Panc1 (cell line): ENCODE data around the gene CD37. TPM values are rescaled to one million over a fixed set of nuclear protein-coding genes. Genes with fewer than 3 reads are reported as not detected.

Experiments used
- ATAC-seq: fragments of 200-7000 bp; cut with Tn5 transposase; 2 replicates; pipeline ENCODE4 v1.9.1; 2020; ENCODE audit warnings: mild to moderate bottlenecking, moderate library complexity
- BruUV-seq: library from RNA; stranded (reverse); fragments of 400-500 nt; replicated peaks from 2 replicates; lab custom pipeline; 2021; lab: Mats Ljungman, UMichigan
- CTCF ChIA-PET: fragments of 300-600 bp; sonication (Branson Sonifier 250); formaldehyde crosslinking; loops from one replicate; lab custom pipeline; 2022; ENCODE audit warnings: antibody characterized with exemption; lab: Charles Lee
- POLR2A ChIA-PET: fragments of 300-600 bp; sonication (Branson Sonifier 250); formaldehyde crosslinking; loops from one replicate; lab custom pipeline; 2022; ENCODE audit warnings: antibody characterized with exemption; lab: Charles Lee
- DNase-seq: peaks from one replicate; pipeline ENCODE4 v3.0.0-alpha.2; 2010; ENCODE audit warnings: low read depth, low spot score
- H3K27ac ChIP-seq: 2 replicates; pipeline ENCODE4 v1.5.1; 2011; ENCODE audit warnings: mild to moderate bottlenecking, low read length, inconsistent platforms
- H3K27me3 ChIP-seq: fragments of 200-500 bp; sonication (Bioruptor generic); 2 replicates; pipeline ENCODE4 v1.6.0; 2014; ENCODE audit warnings: low read length, inconsistent platforms; ENCODE audit not compliant: control insufficient read depth, insufficient read depth
- H3K36me3 ChIP-seq: fragments of 200-500 bp; sonication (Bioruptor generic); 2 replicates; pipeline ENCODE4 v1.5.1; 2014; ENCODE audit warnings: inconsistent platforms, mild to moderate bottlenecking, low read length, moderate library complexity; ENCODE audit not compliant: control insufficient read depth, insufficient read depth
- H3K4me1 ChIP-seq: 2 replicates; pipeline ENCODE4 v1.5.1; 2011; ENCODE audit warnings: inconsistent platforms, mild to moderate bottlenecking, low read length, moderate library complexity; ENCODE audit not compliant: control insufficient read depth, insufficient read depth
- H3K4me3 ChIP-seq, 2 experiments: 2 replicates each; pipeline ENCODE4 v1.5.1; 2011 to 2012; ENCODE audit warnings: low read depth in 2 of 2, low read length in 2 of 2, mild to moderate bottlenecking in 2 of 2, inconsistent platforms in 1 of 2, moderate library complexity in 1 of 2
- H3K9me3 ChIP-seq: fragments of 200-500 bp; sonication (Bioruptor generic); 2 replicates; pipeline ENCODE4 v1.5.1; 2014; ENCODE audit warnings: low read depth, mild to moderate bottlenecking, inconsistent platforms, low read length, moderate library complexity; ENCODE audit not compliant: control insufficient read depth, insufficient read depth
- CTCF ChIP-seq: fragments of 450-650 bp; IDR thresholded peaks from 2 replicates; pipeline ENCODE4 v1.5.1; 2017; ENCODE audit warnings: mild to moderate bottlenecking
- POLR2AphosphoS5 ChIP-seq: IDR thresholded peaks from 2 replicates; pipeline ENCODE4 v1.6.1; 2012; ENCODE audit warnings: mild to moderate bottlenecking, low read depth, low read length, moderate library complexity
- REST ChIP-seq, 2 experiments: IDR thresholded peaks; 2 replicates each; pipeline ENCODE4 v1.6.1; 2011 to 2012; ENCODE audit warnings: low read depth in 2 of 2, control low read depth in 1 of 2, low read length in 1 of 2, mild to moderate bottlenecking in 1 of 2, moderate library complexity in 1 of 2; ENCODE audit not compliant: insufficient read depth in 1 of 2
- SIN3A ChIP-seq: IDR thresholded peaks from 2 replicates; pipeline ENCODE4 v1.6.1; 2012; ENCODE audit warnings: low read depth, mild to moderate bottlenecking, low read length, moderate library complexity, borderline replicate concordance; ENCODE audit not compliant: insufficient read depth
- TCF7L2 ChIP-seq: IDR thresholded peaks from 2 replicates; pipeline ENCODE4 v1.6.1; 2011; ENCODE audit warnings: mild to moderate bottlenecking, low read depth, low read length, inconsistent platforms
- in situ Hi-C: cut with HindIII; loops from 2 replicates; pipeline ENCODE4 v1.10.0; 2016; ENCODE audit warnings: low sequenced_read_pairs, low pct_unique_long_range_greater_than_20kb
- intact Hi-C: fragments of 100-400 bp; cut with micrococcal nuclease; formaldehyde crosslinking; loops from one replicate; pipeline ENCODE4 v1.10.0; 2022; ENCODE audit not compliant: unreplicated experiment
- total RNA-seq: library from RNA; stranded (reverse); gene quantifications from one replicate; pipeline ENCODE4 v1.2.1, GENCODE V29; 2021; ENCODE audit not compliant: unreplicated experiment

CD37 gene
- total RNA-seq, 1 experiment from 2014 or later, result 0.33 TPM

GRCh38 chr19:49362048-49362928 is 27.1 kb downstream of the CD37 start, which contains the start of gene TEAD2:
Gene TEAD2 (minus strand): TSS chr19:49362416. CDS start chr19:49360075, 2,341 bp downstream.
- Histone ChIP-seq H3K27ac (peak within 1 kb of the TSS; percentile 77), H3K4me3 (peak within 1 kb of the TSS; percentile 60 to 77), H3K27me3 (no peaks in the 10 kb centered on the region), H3K4me1 (no peaks in the 10 kb centered on the region; the same call in 1 of the 2 replicates), H3K9me3 (no peaks in the 10 kb centered on the region), H3K36me3 (peaks cover 3% of the 10 kb centered on the region; the same call in 1 of the 2 replicates)
- no peak for TF ChIP-seq TCF7L2
- no peak for TF ChIP-seq REST (IDR thresholded peaks at IDR 0.05; ENCODE audit: insufficient read depth in 1 of 2, low read depth in 2 of 2, low read length in 1 of 2)
- no peak for TF ChIP-seq CTCF
- ATAC-seq (no peak), DNase-seq (no peak)
- in situ Hi-C loops, result no loop called here
- intact Hi-C loops, result no loop called here
- BruUV-seq, result no TSS peak
- ChIA-PET POLR2A (interaction anchor here (0.6 to 0.7 kb wide), 4 partner anchors 9 to 646 kb away, joined by 3 to 7 read pairs (median 6); no protein-coding TSS in a partner anchor), CTCF (interaction anchor here (0.7 kb wide), 1 partner anchor 29 kb away, joined by 7 read pairs; no protein-coding TSS in a partner anchor)

GRCh38 chr19:49362929-49363267 is 27.7 kb downstream of the CD37 start:
- intact Hi-C loops (no loop called here), in situ Hi-C loops (no loop called here)
- BruUV-seq, result no TSS peak
- ChIA-PET CTCF (no interaction called here), POLR2A (interaction anchor here (0.6 kb wide), 1 partner anchor 9 kb away, joined by 7 read pairs; no protein-coding TSS in a partner anchor)
- H3K9me3 ChIP-seq, result no peaks in the 10 kb centered on the region
- no peak for TF ChIP-seq TCF7L2
- no peak for TF ChIP-seq REST (IDR thresholded peaks at IDR 0.05; ENCODE audit: insufficient read depth in 1 of 2, low read depth in 2 of 2, low read length in 1 of 2)
- no peak for TF ChIP-seq POLR2AphosphoS5
- no peak for TF ChIP-seq CTCF
- no peak for TF ChIP-seq SIN3A
- DNase-seq (no peak), ATAC-seq (peak; percentile 23)
- peak overlapping the region; percentile 77 for H3K27ac ChIP-seq
- peak overlapping the region; percentile 60 to 77 for H3K4me3 ChIP-seq
- H3K27me3 ChIP-seq, result no peaks in the 10 kb centered on the region
- H3K4me1 ChIP-seq, result no peaks in the 10 kb centered on the region; the same call in 1 of the 2 replicates
- peaks cover 3% of the 10 kb centered on the region; the same call in 1 of the 2 replicates for H3K36me3 ChIP-seq
